Fibroblast of upper back skin (primary cell): ENCODE data around the gene OR1L4.

Source experiments
- DNase-seq: peaks from one replicate; pipeline ENCODE4 v3.0.0-alpha.2; 2013

Gene OR1L4

DNA sequence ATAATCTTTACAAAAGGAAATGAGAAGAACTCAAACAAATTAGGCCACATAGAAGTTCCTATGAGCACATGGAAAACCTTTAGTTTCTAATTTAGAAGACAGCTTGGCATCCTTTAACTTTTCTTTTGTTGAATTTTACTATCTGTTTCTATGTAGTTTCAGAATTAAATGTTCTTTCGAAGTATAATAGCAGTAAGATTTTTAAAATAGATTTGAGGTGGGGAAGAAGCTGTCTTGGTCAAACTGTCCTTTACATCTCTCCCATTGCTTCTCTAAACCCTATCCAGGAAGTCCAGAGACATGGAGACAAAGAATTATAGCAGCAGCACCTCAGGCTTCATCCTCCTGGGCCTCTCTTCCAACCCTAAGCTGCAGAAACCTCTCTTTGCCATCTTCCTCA is at the start of gene OR1L4:
TSS of gene OR1L4 (plus strand) at position 301 of the 400 bp plus-strand sequence. CDS start at position 301, 0 bp downstream.
- no peak for DNase-seq

DNA sequence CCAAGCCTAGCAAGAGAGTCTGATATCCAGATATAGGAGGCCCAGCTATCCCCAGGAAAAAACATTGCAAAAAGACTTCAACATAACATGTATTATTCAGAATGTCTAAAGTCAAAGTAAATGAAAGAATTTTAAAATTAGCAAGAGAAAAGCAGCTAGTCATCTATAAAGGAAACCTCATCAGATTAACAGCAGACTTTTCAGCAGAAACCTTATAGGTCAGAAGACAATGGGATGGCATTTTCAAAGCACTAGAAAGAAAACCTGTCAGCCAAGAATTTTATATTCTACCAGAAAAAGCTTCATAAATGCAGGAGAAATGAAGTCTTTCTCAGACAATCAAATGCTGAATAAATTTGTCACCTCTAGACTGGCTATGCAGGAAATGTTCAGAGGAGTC is 38.9 kb upstream of the OR1L4 start:
- no peak for DNase-seq

DNA sequence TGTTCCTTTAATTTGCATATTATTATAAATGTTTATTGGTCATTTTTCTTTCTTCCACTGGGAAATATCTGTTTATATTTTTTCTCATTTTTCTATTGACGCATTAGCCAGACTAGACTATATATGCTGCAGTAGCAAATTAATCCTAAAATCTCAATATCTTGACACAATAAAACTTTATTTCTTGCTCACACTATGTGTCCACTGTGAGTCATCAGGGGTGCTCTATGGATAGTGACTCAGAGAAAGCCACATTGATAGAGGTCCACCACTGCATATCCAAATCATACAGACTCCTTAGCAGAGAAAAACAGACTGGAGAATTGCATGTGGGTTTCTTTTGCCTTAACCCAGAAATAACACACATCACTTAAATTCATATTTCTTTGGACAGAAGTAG is 28.1 kb upstream of the OR1L4 start:
- no peak for DNase-seq

GRCh38 chr9:122718038-122718437 is 5.8 kb upstream of the OR1L4 start:
- no peak for DNase-seq

DNA sequence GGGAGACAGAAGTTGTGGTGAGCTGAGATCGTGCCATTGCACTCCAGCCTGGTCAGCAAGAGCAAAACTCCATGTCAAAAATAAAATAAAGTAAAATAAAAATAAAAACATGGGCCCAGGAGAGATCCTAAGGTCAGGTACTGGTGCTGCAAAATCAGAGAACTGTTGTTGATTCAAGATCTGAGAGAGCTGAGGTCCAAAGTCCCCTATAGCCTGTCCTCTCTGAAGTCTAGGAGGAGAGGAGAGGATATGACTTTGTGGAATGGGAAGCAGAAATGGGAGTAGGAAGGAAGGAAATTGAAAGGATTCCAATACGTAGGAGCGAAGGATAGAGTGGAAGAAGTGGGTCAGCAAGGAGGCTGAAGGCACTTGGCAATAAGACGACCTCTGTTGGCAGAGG is 4.6 kb upstream of the OR1L4 start:
- no peak for DNase-seq

DNA sequence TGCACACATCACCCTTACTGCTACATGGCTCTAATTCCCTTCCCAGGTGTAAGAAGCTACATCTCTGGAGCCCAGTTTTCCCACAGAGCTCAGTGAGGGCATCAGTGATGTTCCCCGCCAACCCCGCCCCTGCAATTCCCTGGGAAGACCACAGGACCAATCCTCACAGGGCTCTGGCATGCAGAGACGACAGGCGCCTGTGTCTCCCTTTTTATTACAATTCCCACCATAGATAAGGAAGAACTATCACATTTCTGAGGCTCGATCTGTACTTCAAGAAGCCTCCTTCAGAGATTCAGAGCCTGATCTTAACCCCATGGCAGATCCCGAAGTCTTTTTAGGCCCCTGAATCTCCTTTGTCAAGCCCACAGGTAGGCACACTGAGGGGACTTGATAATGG is 18.2 kb downstream of the OR1L4 start, which contains the start of gene OR1L6:
TSS of gene OR1L6 (plus strand) at position 301 of the 400 bp plus-strand sequence. CDS start 7,545 bp downstream, outside the sequence.
- DNase-seq: no peak

GRCh38 chr9:122754825-122755224 is 31.0 kb downstream of the OR1L4 start:
- DNase-seq: no peak

- no peak for DNase-seq
These were observed 44.0 kb downstream of the OR1L4 start for GRCh38 chr9:122767817-122768216.
